Adrenal gland (tissue), 5 donors: Measurements from ENCODE around the gene SLC25A51.

ENCODE experiments used
- POLR2A ChIP-seq, 2 donors: fragments of 450-650 bp; IDR thresholded peaks; one replicate each; pipeline ENCODE4 v1.6.1; 2017; ENCODE audit warnings: antibody characterized with exemption in 2 of 2, mild to moderate bottlenecking in 2 of 2, moderate library complexity in 1 of 2
- TF ChIP-seq, protein P1 (sequence below), 6 experiments: fragments of 450-650 bp in 4 of 6; fragments of 200-600 bp in 2 of 6; sonication (generic) in 1 of 6; IDR thresholded peaks; 1 replicate in 5 of 6; 2 replicates in 1 of 6; pipeline versions ENCODE4 v1.5.1 to v1.8.0; 2016 to 2021; ENCODE audit warnings: antibody characterized with exemption in 6 of 6, mild to moderate bottlenecking in 2 of 6, moderate library complexity in 1 of 6
- donor health status: DM: no; HTN: no; CAD: no.

DNA sequence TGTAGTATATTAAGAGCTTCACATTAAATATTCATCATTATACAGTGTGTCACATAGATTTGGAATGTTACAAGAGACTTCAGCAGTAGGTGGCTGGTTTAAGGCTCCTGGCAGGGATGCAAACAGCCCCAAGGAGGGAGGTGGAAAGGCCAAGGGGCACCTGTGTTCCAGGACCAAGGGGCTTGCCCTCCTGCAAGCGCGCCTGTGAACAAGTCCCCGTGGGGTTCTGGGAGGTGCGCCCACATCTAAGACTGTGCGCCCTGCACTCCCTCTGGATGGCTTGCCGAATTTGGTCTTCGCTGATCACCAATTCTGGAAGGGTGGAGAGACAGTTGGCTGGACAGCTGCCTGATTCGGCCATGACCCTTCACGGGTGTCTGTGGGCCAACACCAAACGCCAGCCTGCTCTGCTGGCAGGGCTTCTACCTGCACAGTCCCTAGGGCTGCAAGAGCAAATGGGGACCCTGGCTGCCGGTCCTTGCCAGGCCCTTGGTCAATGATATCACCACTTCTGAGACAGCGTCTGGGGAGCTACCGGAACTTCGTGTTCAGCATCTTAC, 12.1 kb upstream of the SLC25A51 start:
- TF ChIP-seq, protein P1, sequence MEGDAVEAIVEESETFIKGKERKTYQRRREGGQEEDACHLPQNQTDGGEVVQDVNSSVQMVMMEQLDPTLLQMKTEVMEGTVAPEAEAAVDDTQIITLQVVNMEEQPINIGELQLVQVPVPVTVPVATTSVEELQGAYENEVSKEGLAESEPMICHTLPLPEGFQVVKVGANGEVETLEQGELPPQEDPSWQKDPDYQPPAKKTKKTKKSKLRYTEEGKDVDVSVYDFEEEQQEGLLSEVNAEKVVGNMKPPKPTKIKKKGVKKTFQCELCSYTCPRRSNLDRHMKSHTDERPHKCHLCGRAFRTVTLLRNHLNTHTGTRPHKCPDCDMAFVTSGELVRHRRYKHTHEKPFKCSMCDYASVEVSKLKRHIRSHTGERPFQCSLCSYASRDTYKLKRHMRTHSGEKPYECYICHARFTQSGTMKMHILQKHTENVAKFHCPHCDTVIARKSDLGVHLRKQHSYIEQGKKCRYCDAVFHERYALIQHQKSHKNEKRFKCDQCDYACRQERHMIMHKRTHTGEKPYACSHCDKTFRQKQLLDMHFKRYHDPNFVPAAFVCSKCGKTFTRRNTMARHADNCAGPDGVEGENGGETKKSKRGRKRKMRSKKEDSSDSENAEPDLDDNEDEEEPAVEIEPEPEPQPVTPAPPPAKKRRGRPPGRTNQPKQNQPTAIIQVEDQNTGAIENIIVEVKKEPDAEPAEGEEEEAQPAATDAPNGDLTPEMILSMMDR (IDR thresholded peaks at IDR 0.05): no peak
- no peak for TF ChIP-seq POLR2A (IDR thresholded peaks at IDR 0.05)
